KBM-7 (cell line): ENCODE data around the gene OTOGL.
A peak's percentile ranks its signal among the peaks of the same experiment; 100 is the strongest.
"Not testable (repeated sequence)": the region's sequence is repeated elsewhere in the genome, so short reads cannot be mapped to it uniquely, and the experiment has no call there.

Source experiments
- DNase-seq: peaks from one replicate; pipeline ENCODE4 v3.0.0-alpha.2; 2015
- in situ Hi-C: fragments of 300-500 bp; cut with MboI; formaldehyde crosslinking; loops from 2 replicates; pipeline ENCODE4 v1.14.3; 2020; ENCODE audit warnings: low sequenced_read_pairs, low pct_unique_long_range_greater_than_20kb, mixed read lengths

Gene OTOGL

GRCh38 chr12:80212938-80213645, 113.8 kb downstream of the OTOGL start:
- DNase-seq: no peak
- in situ Hi-C loops: no loop called here

GRCh38 chr12:80213871-80214270, 114.5 kb downstream of the OTOGL start:
- in situ Hi-C loops: no loop called here
- DNase-seq: no peak

- in situ Hi-C loops: no loop called here
- peak; percentile 23 for DNase-seq
Measured at GRCh38 chr12:80217011-80217535, 117.7 kb downstream of the OTOGL start.

GRCh38 chr12:80218925-80219324, 119.6 kb downstream of the OTOGL start:
- DNase-seq, in situ Hi-C loops: not testable (repeated sequence)

- DNase-seq: no peak
- in situ Hi-C loops: no loop called here
Measured at GRCh38 chr12:80219345-80219744, 120.0 kb downstream of the OTOGL start.

- in situ Hi-C loops: no loop called here
- DNase-seq: peak; percentile 12
Measured at GRCh38 chr12:80222261-80222660, 122.9 kb downstream of the OTOGL start.

- in situ Hi-C loops: no loop called here
- peak; percentile 70 for DNase-seq
Measured at GRCh38 chr12:80226576-80226975, 127.2 kb downstream of the OTOGL start.

GRCh38 chr12:80227904-80228303, 128.6 kb downstream of the OTOGL start:
- DNase-seq, in situ Hi-C loops: not testable (repeated sequence)

GRCh38 chr12:80230068-80230467, 130.7 kb downstream of the OTOGL start:
- DNase-seq: peak; percentile 67
- in situ Hi-C loops: no loop called here

- in situ Hi-C loops: no loop called here
Measured at GRCh38 chr12:80232837-80233236, 133.5 kb downstream of the OTOGL start.

GRCh38 chr12:80233926-80234325, 134.6 kb downstream of the OTOGL start:
- DNase-seq: no peak
- in situ Hi-C loops: no loop called here

More at GRCh38 chr12:80232837-80233236, 133.5 kb downstream of the OTOGL start:
- peak; percentile 49 for DNase-seq

GRCh38 chr12:80234667-80235066, 135.3 kb downstream of the OTOGL start:
- DNase-seq: no peak
- in situ Hi-C loops: no loop called here

- in situ Hi-C loops: no loop called here
- no peak for DNase-seq
Measured at GRCh38 chr12:80235944-80236343, 136.6 kb downstream of the OTOGL start.

GRCh38 chr12:80239867-80240266, 140.5 kb downstream of the OTOGL start:
- DNase-seq: no peak
- in situ Hi-C loops: no loop called here

- in situ Hi-C loops: no loop called here
- no peak for DNase-seq
Measured at GRCh38 chr12:80241576-80242273, 142.4 kb downstream of the OTOGL start.

- no peak for DNase-seq
- in situ Hi-C loops: no loop called here
Measured at GRCh38 chr12:80242321-80242720, 143.0 kb downstream of the OTOGL start.

GRCh38 chr12:80249581-80249980, 150.2 kb downstream of the OTOGL start:
- in situ Hi-C loops, DNase-seq: not testable (repeated sequence)

GRCh38 chr12:80257920-80258319, 158.6 kb downstream of the OTOGL start:
- in situ Hi-C loops: no loop called here
- no peak for DNase-seq

- in situ Hi-C loops: no loop called here
- DNase-seq: no peak
Measured at GRCh38 chr12:80260269-80260668, 160.9 kb downstream of the OTOGL start.

- in situ Hi-C loops: no loop called here
- no peak for DNase-seq
Measured at GRCh38 chr12:80261403-80261802, 162.1 kb downstream of the OTOGL start.
